Caco-2 (cell line): ENCODE results near the gene WDR86. TPM values are rescaled to one million over a fixed set of nuclear protein-coding genes. Genes with fewer than 3 reads are reported as not detected.

ENCODE experiments used
- BruUV-seq: library from RNA; stranded (reverse); fragments of 400-500 nt; replicated peaks from 2 replicates; lab custom pipeline; 2021; lab: Mats Ljungman, UMichigan
- CTCF ChIA-PET: fragments of 300-600 bp; sonication (Branson Sonifier 250); formaldehyde crosslinking; loops from one replicate; lab custom pipeline; 2022; ENCODE audit warnings: antibody characterized with exemption; lab: Charles Lee
- POLR2A ChIA-PET: fragments of 300-600 bp; sonication (Branson Sonifier 250); formaldehyde crosslinking; loops from one replicate; lab custom pipeline; 2022; ENCODE audit warnings: antibody characterized with exemption; lab: Charles Lee
- DNase-seq, 2 experiments: peaks; one replicate each; pipeline versions ENCODE4 v3.0.0 to v3.0.0-alpha.2; 2020 to 2022
- H3K27me3 ChIP-seq: replicated peaks from 2 replicates; pipeline ENCODE4 v1.6.0; 2011; ENCODE audit warnings: low read length; ENCODE audit not compliant: control insufficient read depth, insufficient read depth
- H3K36me3 ChIP-seq: 2 replicates; pipeline ENCODE4 v1.5.1; 2011; ENCODE audit warnings: low read length; ENCODE audit not compliant: control insufficient read depth, insufficient read depth
- H3K4me1 ChIP-seq: fragments of 250-450 bp; sonication (Bioruptor Pico); 2 replicates; pipeline ENCODE4 v1.5.1; 2020; ENCODE audit warnings: mild to moderate bottlenecking
- H3K4me3 ChIP-seq: 2 replicates; pipeline ENCODE4 v1.5.1; 2011; ENCODE audit warnings: low read depth, mild to moderate bottlenecking, control low read depth, low read length
- H3K9me3 ChIP-seq: fragments of 250-450 bp; sonication (Bioruptor Pico); 2 replicates; pipeline ENCODE4 v1.5.1; 2020; ENCODE audit warnings: mild to moderate bottlenecking, moderate library complexity
- H3K27ac Mint-ChIP-seq: one replicate; pipeline ENCODE4 v1.8.0; 2022; ENCODE audit warnings: mixed read lengths; ENCODE audit not compliant: unreplicated experiment
- H3K27me3 Mint-ChIP-seq: one replicate; pipeline ENCODE4 v1.8.0; 2022; ENCODE audit warnings: mixed read lengths; ENCODE audit not compliant: insufficient read depth, unreplicated experiment
- H3K36me3 Mint-ChIP-seq: one replicate; pipeline ENCODE4 v1.8.0; 2022; ENCODE audit warnings: mild to moderate bottlenecking, mixed read lengths; ENCODE audit not compliant: insufficient read depth, unreplicated experiment
- H3K4me1 Mint-ChIP-seq: one replicate; pipeline ENCODE4 v1.8.0; 2022; ENCODE audit warnings: low read depth, mixed read lengths; ENCODE audit not compliant: unreplicated experiment
- H3K4me3 Mint-ChIP-seq: one replicate; pipeline ENCODE4 v1.8.0; 2022; ENCODE audit warnings: mild to moderate bottlenecking, moderate library complexity, mixed read lengths; ENCODE audit not compliant: unreplicated experiment
- H3K9me3 Mint-ChIP-seq: one replicate; pipeline ENCODE4 v1.8.0; 2022; ENCODE audit warnings: mixed read lengths; ENCODE audit not compliant: unreplicated experiment
- intact Hi-C: fragments of 100-400 bp; cut with micrococcal nuclease; formaldehyde crosslinking; loops from one replicate; pipeline ENCODE4 v1.10.0; 2022; ENCODE audit not compliant: unreplicated experiment
- total RNA-seq: library from RNA; stranded (reverse); gene quantifications from 2 replicates; pipeline ENCODE4 v1.2.3, GENCODE V29; 2022
- TF ChIP-seq, protein P1 (sequence below), 2 experiments: fragments of 200-600 bp in 1 of 2; IDR thresholded peaks; 1 replicate in 1 of 2; 2 replicates in 1 of 2; pipeline versions ENCODE4 v1.5.1 to v1.8.0; 2011 to 2022; ENCODE audit warnings: antibody characterized with exemption in 1 of 2, control low read depth in 1 of 2, inconsistent platforms in 1 of 2, low read depth in 1 of 2, low read length in 1 of 2, mild to moderate bottlenecking in 1 of 2, moderate library complexity in 1 of 2; ENCODE audit not compliant: insufficient read depth in 1 of 2, severe bottlenecking in 1 of 2, unreplicated experiment in 1 of 2

WDR86 gene
- total RNA-seq, 1 experiment from 2014 or later, result 0.52 TPM

- no TSS peak for BruUV-seq
- intact Hi-C loops, result no loop called here
- peaks cover 30% of the 10 kb centered on the region for H3K36me3 Mint-ChIP-seq
- peak in 1 of 2 experiments; percentile 17 for DNase-seq
- no peaks in the 10 kb centered on the region for H3K36me3 ChIP-seq
- POLR2A ChIA-PET, result no interaction called here
- H3K9me3 Mint-ChIP-seq, result no peaks in the 10 kb centered on the region
- no peaks in the 10 kb centered on the region for H3K9me3 ChIP-seq
- H3K4me3 Mint-ChIP-seq, result no peak overlapping the region
- CTCF ChIA-PET, result no interaction called here
- no peak overlapping the region for H3K4me3 ChIP-seq
- TF ChIP-seq, protein P1, sequence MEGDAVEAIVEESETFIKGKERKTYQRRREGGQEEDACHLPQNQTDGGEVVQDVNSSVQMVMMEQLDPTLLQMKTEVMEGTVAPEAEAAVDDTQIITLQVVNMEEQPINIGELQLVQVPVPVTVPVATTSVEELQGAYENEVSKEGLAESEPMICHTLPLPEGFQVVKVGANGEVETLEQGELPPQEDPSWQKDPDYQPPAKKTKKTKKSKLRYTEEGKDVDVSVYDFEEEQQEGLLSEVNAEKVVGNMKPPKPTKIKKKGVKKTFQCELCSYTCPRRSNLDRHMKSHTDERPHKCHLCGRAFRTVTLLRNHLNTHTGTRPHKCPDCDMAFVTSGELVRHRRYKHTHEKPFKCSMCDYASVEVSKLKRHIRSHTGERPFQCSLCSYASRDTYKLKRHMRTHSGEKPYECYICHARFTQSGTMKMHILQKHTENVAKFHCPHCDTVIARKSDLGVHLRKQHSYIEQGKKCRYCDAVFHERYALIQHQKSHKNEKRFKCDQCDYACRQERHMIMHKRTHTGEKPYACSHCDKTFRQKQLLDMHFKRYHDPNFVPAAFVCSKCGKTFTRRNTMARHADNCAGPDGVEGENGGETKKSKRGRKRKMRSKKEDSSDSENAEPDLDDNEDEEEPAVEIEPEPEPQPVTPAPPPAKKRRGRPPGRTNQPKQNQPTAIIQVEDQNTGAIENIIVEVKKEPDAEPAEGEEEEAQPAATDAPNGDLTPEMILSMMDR (IDR thresholded peaks at IDR 0.05; ENCODE audit: insufficient read depth in 1 of 2, low read depth in 1 of 2, low read length in 1 of 2, severe bottlenecking in 1 of 2, unreplicated experiment in 1 of 2), result no peak
- peaks cover 20% of the 10 kb centered on the region for H3K4me1 ChIP-seq
- peaks cover 15% of the 10 kb centered on the region for H3K4me1 Mint-ChIP-seq
- no peak overlapping the region for H3K27ac Mint-ChIP-seq
- H3K27me3 ChIP-seq, result no peaks in the 10 kb centered on the region
- no peaks in the 10 kb centered on the region for H3K27me3 Mint-ChIP-seq
Measured at GRCh38 chr7:151456276-151456675, 46.4 kb upstream of the WDR86 start.

- H3K4me3 ChIP-seq, result no peak overlapping the region
- no peaks in the 10 kb centered on the region for H3K27me3 Mint-ChIP-seq
- no peak overlapping the region for H3K27ac Mint-ChIP-seq
- TF ChIP-seq, protein P1 (IDR thresholded peaks at IDR 0.05; ENCODE audit: insufficient read depth in 1 of 2, low read depth in 1 of 2, low read length in 1 of 2, severe bottlenecking in 1 of 2, unreplicated experiment in 1 of 2), result no peak
- peaks cover 14% of the 10 kb centered on the region for H3K4me1 ChIP-seq
- no peaks in the 10 kb centered on the region for H3K9me3 Mint-ChIP-seq
- H3K36me3 ChIP-seq, result no peaks in the 10 kb centered on the region
- peaks cover 28% of the 10 kb centered on the region for H3K36me3 Mint-ChIP-seq
- intact Hi-C loops, result no loop called here
- no TSS peak for BruUV-seq
- POLR2A ChIA-PET, result no interaction called here
- H3K27me3 ChIP-seq, result no peaks in the 10 kb centered on the region
- H3K4me1 Mint-ChIP-seq, result peaks cover 9% of the 10 kb centered on the region
- H3K4me3 Mint-ChIP-seq, result no peak overlapping the region
- CTCF ChIA-PET, result no interaction called here
- no peaks in the 10 kb centered on the region for H3K9me3 ChIP-seq
- DNase-seq, result peak in 1 of 2 experiments; percentile 17
Measured at GRCh38 chr7:151455690-151456089, 45.9 kb upstream of the WDR86 start.

DNA sequence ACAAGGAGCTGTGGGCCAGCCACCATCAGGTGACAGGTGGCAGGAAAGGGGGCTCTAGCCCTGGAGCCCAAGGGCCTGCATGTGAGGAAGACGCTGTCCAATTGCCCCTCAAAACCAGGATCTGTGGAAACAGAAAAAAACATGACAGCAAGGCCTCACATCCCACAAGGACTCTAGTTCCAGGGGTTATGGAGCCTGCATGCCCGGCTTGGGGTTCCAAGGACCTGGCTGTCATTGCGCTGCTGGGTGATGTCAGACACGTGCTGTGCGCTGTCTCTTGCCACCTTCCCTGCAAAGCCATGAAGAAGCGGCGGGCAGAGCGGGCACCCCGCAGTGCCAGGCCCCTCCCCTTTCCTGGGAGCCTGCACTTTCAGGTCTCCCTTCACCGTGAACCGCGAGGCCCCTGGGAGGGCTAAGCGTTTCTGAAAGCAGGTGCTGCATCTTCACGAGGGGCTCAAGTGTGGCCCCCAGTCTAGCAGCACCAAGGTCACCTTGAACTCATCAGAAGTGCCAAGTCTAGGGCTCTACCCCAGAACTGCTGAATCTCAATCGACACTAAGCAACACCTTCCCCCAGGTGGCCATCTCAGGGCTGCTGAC lies 45.2 kb upstream of the WDR86 start:
- Mint-ChIP-seq H3K4me3 (no peak overlapping the region), H3K36me3 (peaks cover 22% of the 10 kb centered on the region), H3K9me3 (no peaks in the 10 kb centered on the region), H3K4me1 (peaks cover 3% of the 10 kb centered on the region), H3K27me3 (no peaks in the 10 kb centered on the region), H3K27ac (no peak overlapping the region)
- no TSS peak for BruUV-seq
- intact Hi-C loops, result no loop called here
- peak in 1 of 2 experiments; percentile 23 for DNase-seq
- H3K27me3 ChIP-seq, result no peaks in the 10 kb centered on the region
- CTCF ChIA-PET, result no interaction called here
- H3K36me3 ChIP-seq, result no peaks in the 10 kb centered on the region
- TF ChIP-seq, protein P1 (IDR thresholded peaks at IDR 0.05; ENCODE audit: insufficient read depth in 1 of 2, low read depth in 1 of 2, low read length in 1 of 2, severe bottlenecking in 1 of 2, unreplicated experiment in 1 of 2), result no peak
- H3K9me3 ChIP-seq, result no peaks in the 10 kb centered on the region
- H3K4me3 ChIP-seq, result no peak overlapping the region
- POLR2A ChIA-PET, result no interaction called here
- peaks cover 9% of the 10 kb centered on the region for H3K4me1 ChIP-seq
